RPMI7951 (cell line): ENCODE measurements around the gene PALLD. TPM values are rescaled to one million over a fixed set of nuclear protein-coding genes. Genes with fewer than 3 reads are reported as not detected.

Experiments used
- DNase-seq: peaks from one replicate; pipeline ENCODE4 v3.0.0-alpha.2; 2012; ENCODE audit warnings: low read depth
- total RNA-seq: library from RNA; depleted of rRNA; stranded (reverse); fragments of >200 nt; shearing (Covaris generic); gene quantifications from 2 replicates; pipeline ENCODE4 v1.2.3, GENCODE V29; 2014

Gene PALLD
- total RNA-seq, 1 experiment from 2014 or later, result 44.5 TPM

GRCh38 chr4:168588916-168589531, 92.2 kb downstream of the PALLD start:
- DNase-seq, result peak; percentile 78

DNA sequence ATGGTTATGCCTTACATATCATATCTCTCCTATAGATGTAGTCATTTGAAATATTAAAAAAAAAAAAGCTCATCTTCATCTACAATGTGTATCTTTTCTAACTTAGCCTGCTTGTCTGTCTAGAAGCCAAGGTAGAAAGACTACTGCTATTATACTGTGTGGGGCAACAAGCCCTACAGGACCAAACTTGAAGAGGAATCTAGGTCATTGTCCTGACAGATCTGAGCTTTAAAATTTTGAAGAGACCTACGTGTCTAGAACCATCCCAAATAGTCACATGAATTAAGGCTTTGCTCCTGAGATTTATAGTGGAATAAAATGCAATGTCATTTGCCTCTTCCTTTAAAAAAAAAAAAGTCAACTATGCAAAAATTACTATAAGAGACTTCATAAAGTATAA, 95.8 kb downstream of the PALLD start:
- DNase-seq, result no peak

GRCh38 chr4:168593399-168593798, 96.5 kb downstream of the PALLD start:
- no peak for DNase-seq

DNA sequence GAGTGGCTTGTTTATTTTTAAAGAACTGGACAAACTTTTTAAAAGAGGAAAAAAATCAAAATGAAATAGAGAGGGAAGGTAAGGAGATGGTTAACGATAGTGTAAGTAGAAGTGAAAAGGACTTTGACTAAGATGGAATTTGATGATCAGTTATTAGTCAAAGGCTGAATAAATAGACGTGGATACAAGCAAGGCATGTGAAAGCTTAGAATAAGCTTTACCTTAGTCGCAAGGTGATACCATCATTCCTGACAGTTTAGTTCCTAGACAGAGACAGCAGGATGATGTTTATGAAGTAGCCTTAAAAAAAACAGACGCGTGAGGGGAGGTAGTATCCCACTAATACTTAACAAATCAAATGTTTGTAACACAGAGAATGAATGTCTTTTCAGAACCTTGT, 97.3 kb downstream of the PALLD start:
- no peak for DNase-seq

GRCh38 chr4:168598191-168598590, 101.3 kb downstream of the PALLD start:
- DNase-seq, result no peak

DNA sequence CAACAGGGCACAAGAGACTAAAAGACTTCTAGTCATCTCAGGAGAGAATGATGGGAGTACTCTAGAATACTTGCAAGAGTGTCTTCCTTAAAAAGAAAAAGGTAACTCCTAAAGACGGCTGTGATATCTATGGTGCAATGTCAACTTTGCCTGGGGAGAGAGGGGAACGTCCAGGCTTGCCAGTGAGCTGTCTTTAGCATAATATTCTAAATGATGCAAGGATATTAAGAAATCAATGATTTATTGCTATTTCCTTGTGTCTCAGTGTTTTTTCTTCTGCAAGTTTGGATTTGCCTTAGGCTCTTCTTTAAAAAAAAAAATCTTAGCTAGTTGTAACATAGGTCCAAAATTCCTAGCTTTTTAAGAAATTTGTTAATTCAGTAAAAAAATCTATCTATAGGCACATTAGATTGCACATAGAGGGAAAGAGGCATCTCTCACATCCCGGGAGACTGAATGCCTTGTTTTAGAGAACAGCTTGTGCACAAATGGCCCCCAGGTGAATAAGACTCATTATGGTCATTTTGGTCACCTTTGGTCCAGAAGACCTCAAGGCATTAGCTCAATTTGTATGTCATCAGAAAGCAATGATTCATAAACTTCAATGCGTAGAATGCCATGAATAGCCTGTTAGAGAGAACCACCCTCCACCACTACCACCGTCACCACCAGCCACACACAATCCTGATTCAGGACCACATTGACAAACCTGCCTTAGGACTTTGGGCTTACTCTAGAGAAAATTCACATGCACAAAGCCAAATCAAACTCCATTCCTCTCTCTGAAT, 104.1 kb downstream of the PALLD start:
- DNase-seq, result peak; percentile 38

GRCh38 chr4:168601899-168602298, 105.0 kb downstream of the PALLD start:
- DNase-seq, result no peak

- DNase-seq, result peak; percentile 85
These were observed 107.9 kb downstream of the PALLD start for GRCh38 chr4:168604496-168605373.

DNA sequence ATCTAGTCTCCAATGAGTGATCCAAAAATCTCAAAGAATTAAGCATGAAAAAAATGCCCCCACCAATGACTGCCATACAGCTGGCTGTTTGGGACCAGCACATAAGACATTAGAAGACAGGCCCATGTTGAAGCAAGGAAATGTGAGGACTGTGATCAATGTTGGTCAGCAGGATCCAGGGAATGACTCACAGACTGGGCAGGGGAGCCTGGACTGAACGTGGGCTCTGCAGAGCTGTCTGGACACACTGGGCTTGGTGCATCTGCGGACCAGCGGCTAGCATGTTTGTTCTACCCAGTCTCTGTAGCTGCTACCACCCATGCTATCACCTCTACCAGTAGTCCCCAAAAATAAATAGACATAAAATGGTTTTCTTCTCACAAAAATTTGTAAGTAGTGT, 108.6 kb downstream of the PALLD start:
- DNase-seq, result peak; percentile 84

DNA sequence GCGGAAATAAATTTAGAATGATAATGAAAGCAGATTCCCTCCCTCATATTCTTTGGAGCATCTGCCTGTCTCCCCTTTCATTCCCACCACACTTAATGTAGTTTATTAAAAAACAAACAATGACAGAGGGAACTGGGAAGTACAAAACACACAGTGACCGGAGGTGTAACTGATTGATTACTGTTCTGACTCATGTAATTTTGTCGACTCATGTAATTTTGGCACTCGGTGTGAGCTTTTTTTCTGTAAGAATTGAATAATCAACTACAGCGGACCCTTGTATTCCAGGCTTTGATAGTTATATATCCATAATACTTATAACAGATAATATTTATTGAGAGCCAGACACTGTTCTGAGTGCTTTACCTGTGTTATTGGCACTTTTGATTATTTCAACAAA, 110.4 kb downstream of the PALLD start:
- no peak for DNase-seq

GRCh38 chr4:168608771-168609170, 111.9 kb downstream of the PALLD start:
- DNase-seq, result no peak

GRCh38 chr4:168609369-168609768, 112.5 kb downstream of the PALLD start:
- no peak for DNase-seq

- no peak for DNase-seq
These were observed 114.2 kb downstream of the PALLD start for GRCh38 chr4:168610911-168611530.

GRCh38 chr4:168612450-168613135, 115.7 kb downstream of the PALLD start:
- DNase-seq, result peak; percentile 58

DNA sequence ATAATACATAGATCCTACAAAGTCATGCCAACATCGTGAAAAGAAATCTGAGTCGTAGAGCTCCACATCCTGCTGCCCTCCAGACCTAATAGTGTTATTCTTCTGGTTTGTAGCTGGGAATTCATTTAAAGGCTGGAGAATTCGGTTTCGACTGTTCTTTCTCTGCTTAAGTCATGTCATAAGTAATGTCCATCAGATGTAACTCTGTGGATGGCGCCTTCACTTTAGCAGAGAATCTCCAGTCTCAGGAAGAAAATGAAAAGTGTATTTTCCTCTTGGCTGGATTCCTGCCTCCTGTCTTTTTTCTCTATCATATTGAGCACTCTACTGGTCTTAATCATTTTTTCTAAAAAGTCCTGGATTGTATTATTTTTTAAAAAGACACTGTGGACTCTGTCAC, 117.0 kb downstream of the PALLD start:
- DNase-seq, result no peak

GRCh38 chr4:168614281-168615057, 117.6 kb downstream of the PALLD start:
- no peak for DNase-seq

DNA sequence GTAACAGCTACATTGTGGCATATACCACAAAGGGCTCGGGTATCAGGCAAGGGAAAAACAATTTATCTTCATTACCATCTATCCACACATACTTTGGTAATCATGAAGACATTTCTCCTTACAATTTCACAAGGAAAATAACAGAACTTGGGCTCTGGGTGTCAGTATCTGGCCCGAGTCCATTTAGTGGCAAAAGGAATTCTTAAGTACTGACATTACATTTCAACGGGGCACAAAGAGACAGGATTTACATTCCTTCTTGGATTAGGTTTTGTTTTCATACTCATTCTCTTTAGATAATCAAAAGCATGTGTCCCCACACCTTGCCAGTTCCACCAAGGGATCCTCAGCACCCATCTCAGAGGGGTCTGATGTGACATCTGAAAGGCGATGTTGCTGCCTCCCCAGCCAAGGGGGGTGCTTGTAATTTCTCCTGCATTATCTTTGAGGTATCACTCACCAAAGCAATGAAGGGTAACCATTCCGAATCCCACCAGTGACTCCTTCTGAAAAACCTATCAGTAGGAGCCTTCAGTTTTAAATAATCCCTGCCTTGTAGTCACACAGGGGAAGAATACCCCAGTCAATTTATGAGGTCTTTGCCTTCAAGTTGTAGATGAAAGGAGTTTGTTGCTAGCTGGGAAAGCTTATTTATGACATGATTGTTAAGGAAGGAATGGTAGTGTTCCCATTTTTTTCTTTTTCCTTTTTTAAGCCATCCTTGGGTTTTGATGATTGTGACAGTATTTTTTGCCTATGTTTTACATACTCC, 118.6 kb downstream of the PALLD start:
- peak; percentile 80 for DNase-seq

DNA sequence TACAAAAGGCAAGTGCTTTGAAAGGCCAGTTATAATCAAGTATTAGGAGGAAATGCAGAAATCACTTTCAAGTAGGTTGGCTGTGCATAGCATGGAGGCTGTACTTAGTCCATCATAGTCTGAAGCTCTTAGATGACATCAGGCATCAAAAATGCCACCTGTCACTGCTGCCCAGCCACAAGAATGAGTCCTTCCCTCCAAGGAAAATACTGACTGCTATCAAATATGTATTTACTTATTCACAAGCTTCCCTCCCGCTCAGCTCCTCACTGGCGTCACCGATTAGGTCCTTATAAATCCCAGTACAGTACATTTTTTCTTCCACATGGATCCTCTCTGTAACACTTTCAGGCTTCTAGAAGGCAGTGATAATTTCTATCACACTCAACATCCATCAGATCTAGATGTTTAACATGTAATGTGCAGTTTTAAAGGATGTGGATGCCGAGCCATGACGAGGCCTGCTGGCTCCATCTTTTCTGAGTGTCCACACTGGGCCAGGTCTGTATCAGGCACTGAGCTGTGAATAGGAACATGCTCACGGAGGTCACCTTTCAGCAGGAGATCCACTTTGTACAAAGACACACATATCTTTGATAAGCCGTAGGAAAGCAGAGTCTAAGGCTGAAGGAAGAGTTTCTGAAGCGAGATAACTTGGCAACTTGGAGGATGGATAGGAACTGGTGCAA, 121.9 kb downstream of the PALLD start:
- DNase-seq, result peak; percentile 52

GRCh38 chr4:168619266-168619631, 122.4 kb downstream of the PALLD start:
- no peak for DNase-seq
